Measurements from ENCODE around the gene EFNA5.
"Not testable (repeated sequence)": the region's sequence is repeated elsewhere in the genome, so short reads cannot be mapped to it uniquely, and the experiment has no call there.

EFNA5 gene

GRCh38 chr5:107352576-107352975 lies 318.2 kb downstream of the EFNA5 start:
- in situ Hi-C loops (cut with HindIII; ENCODE audit: low sequenced_read_pairs): no loop called here
- TF ChIP-seq CTCF (IDR thresholded peaks at IDR 0.05; ENCODE audit: low read depth, low read length): no peak
- DNase-seq (ENCODE audit: low read depth, low spot score): no peak
- no peak overlapping the region for H3K4me3 ChIP-seq (ENCODE audit: low read depth, low read length)

GRCh38 chr5:107346580-107346979 lies 324.2 kb downstream of the EFNA5 start:
- H3K4me3 ChIP-seq (ENCODE audit: low read depth, low read length); in situ Hi-C loops (cut with HindIII; ENCODE audit: low sequenced_read_pairs); DNase-seq (ENCODE audit: low read depth, low spot score): not testable (repeated sequence)

GRCh38 chr5:107342371-107342770 lies 328.4 kb downstream of the EFNA5 start:
- TF ChIP-seq CTCF (IDR thresholded peaks at IDR 0.05; ENCODE audit: low read depth, low read length): no peak
- in situ Hi-C loops (cut with HindIII; ENCODE audit: low sequenced_read_pairs): no loop called here
- DNase-seq (ENCODE audit: low read depth, low spot score): no peak
- no peak overlapping the region for H3K4me3 ChIP-seq (ENCODE audit: low read depth, low read length)

GRCh38 chr5:107341376-107342084 lies 329.2 kb downstream of the EFNA5 start:
- DNase-seq (ENCODE audit: low read depth, low spot score): no peak
- TF ChIP-seq CTCF (IDR thresholded peaks at IDR 0.05; ENCODE audit: low read depth, low read length): no peak
- in situ Hi-C loops (cut with HindIII; ENCODE audit: low sequenced_read_pairs): no loop called here
- H3K4me3 ChIP-seq (ENCODE audit: low read depth, low read length): no peak overlapping the region

GRCh38 chr5:107340631-107341030 lies 330.1 kb downstream of the EFNA5 start:
- no peak for DNase-seq (ENCODE audit: low read depth, low spot score)
- no peak for TF ChIP-seq CTCF (IDR thresholded peaks at IDR 0.05; ENCODE audit: low read depth, low read length)
- no peak overlapping the region for H3K4me3 ChIP-seq (ENCODE audit: low read depth, low read length)
- in situ Hi-C loops (cut with HindIII; ENCODE audit: low sequenced_read_pairs): no loop called here

GRCh38 chr5:107338335-107338734 lies 332.4 kb downstream of the EFNA5 start:
- no peak overlapping the region for H3K4me3 ChIP-seq (ENCODE audit: low read depth, low read length)
- no peak for DNase-seq (ENCODE audit: low read depth, low spot score)
- no peak for TF ChIP-seq CTCF (IDR thresholded peaks at IDR 0.05; ENCODE audit: low read depth, low read length)
- in situ Hi-C loops (cut with HindIII; ENCODE audit: low sequenced_read_pairs): no loop called here

- in situ Hi-C loops (cut with HindIII; ENCODE audit: low sequenced_read_pairs): no loop called here
- TF ChIP-seq CTCF (IDR thresholded peaks at IDR 0.05; ENCODE audit: low read depth, low read length): no peak
- no peak overlapping the region for H3K4me3 ChIP-seq (ENCODE audit: low read depth, low read length)
- DNase-seq (ENCODE audit: low read depth, low spot score): peak; percentile 7
Measured at GRCh38 chr5:107337281-107337680, 333.5 kb downstream of the EFNA5 start.
